H1 (cell line): Measurements from ENCODE around the gene GPSM1.

ENCODE experiments used
- CREB1 ChIP-seq: IDR thresholded peaks from 2 replicates; pipeline ENCODE4 v1.6.1; 2012; ENCODE audit warnings: inconsistent platforms
- EZH2 ChIP-seq: fragments of 200-600 bp; sonication (generic); IDR thresholded peaks from 2 replicates; pipeline ENCODE4 v1.7.1; 2012; ENCODE audit warnings: low read depth, mild to moderate bottlenecking, moderate library complexity, low read length, inconsistent platforms; ENCODE audit not compliant: severe bottlenecking
- GABPA ChIP-seq: IDR thresholded peaks from 2 replicates; pipeline ENCODE4 v1.6.1; 2011; ENCODE audit warnings: mild to moderate bottlenecking, low read length, moderate library complexity, borderline replicate concordance; ENCODE audit not compliant: insufficient read depth
- POLR2A ChIP-seq, 2 experiments: IDR thresholded peaks; 1 replicate in 1 of 2; 2 replicates in 1 of 2; pipeline ENCODE4 v1.6.1; 2011; ENCODE audit warnings: low read depth in 2 of 2, low read length in 2 of 2, mild to moderate bottlenecking in 2 of 2; ENCODE audit errors: control extremely low read depth in 1 of 2
- RFX5 ChIP-seq: IDR thresholded peaks from 2 replicates; pipeline ENCODE4 v1.6.1; 2011; ENCODE audit warnings: low read depth, low read length, improper control_type of control experiment, borderline replicate concordance
- SP1 ChIP-seq: IDR thresholded peaks from 2 replicates; pipeline ENCODE4 v1.6.1; 2011; ENCODE audit warnings: low read depth, low read length
- TEAD4 ChIP-seq: IDR thresholded peaks from 2 replicates; pipeline ENCODE4 v1.6.1; 2012; ENCODE audit warnings: low read depth, low read length, inconsistent platforms, mixed read lengths
- ZNF274 ChIP-seq: IDR thresholded peaks from 2 replicates; pipeline ENCODE4 v1.7.0; 2012; ENCODE audit warnings: low read length, borderline replicate concordance; ENCODE audit errors: extremely low read depth
- TF ChIP-seq, protein P1 (sequence below): IDR thresholded peaks from 2 replicates; pipeline ENCODE4 v1.6.1; 2011; ENCODE audit warnings: low read length, improper control_type of control experiment
- TF ChIP-seq, protein P2 (sequence below), 3 experiments: IDR thresholded peaks; 1 replicate in 2 of 3; 2 replicates in 1 of 3; pipeline versions ENCODE4 v1.5.1 to v1.6.1; 2011; ENCODE audit warnings: low read length in 3 of 3, mild to moderate bottlenecking in 3 of 3, inconsistent platforms in 2 of 3, low read depth in 1 of 3, moderate library complexity in 1 of 3; ENCODE audit not compliant: insufficient read depth in 1 of 3; ENCODE audit errors: control extremely low read depth in 1 of 3

DNA sequence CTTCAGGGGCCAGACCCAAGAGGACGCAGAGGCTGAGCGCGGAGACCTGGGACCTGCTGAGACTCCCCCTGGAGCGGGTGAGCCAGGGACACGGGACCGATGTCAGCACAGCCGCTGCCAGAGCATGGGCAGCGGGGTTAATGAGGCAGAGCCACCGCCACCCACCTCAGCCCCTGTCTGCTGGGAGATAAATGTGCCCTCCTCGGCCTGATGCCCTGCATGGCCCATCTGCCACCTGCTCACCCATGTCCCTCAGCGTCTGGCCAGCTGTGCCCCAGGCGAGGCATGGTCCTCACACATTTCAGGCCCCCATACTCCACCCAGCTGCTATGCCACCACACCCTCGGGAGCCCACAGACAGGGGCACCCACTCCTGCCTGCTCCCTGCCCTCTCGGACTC is 21.4 kb downstream of the GPSM1 start:
- no peak for TF ChIP-seq GABPA
- TF ChIP-seq, protein P1, sequence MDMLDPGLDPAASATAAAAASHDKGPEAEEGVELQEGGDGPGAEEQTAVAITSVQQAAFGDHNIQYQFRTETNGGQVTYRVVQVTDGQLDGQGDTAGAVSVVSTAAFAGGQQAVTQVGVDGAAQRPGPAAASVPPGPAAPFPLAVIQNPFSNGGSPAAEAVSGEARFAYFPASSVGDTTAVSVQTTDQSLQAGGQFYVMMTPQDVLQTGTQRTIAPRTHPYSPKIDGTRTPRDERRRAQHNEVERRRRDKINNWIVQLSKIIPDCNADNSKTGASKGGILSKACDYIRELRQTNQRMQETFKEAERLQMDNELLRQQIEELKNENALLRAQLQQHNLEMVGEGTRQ = no peak
- TF ChIP-seq POLR2A (IDR thresholded peaks at IDR 0.05; ENCODE audit: control extremely low read depth in 1 of 2, low read depth in 2 of 2, low read length in 2 of 2) = no peak
- TF ChIP-seq EZH2 = no peak
- no peak for TF ChIP-seq CREB1
- TF ChIP-seq, protein P2, sequence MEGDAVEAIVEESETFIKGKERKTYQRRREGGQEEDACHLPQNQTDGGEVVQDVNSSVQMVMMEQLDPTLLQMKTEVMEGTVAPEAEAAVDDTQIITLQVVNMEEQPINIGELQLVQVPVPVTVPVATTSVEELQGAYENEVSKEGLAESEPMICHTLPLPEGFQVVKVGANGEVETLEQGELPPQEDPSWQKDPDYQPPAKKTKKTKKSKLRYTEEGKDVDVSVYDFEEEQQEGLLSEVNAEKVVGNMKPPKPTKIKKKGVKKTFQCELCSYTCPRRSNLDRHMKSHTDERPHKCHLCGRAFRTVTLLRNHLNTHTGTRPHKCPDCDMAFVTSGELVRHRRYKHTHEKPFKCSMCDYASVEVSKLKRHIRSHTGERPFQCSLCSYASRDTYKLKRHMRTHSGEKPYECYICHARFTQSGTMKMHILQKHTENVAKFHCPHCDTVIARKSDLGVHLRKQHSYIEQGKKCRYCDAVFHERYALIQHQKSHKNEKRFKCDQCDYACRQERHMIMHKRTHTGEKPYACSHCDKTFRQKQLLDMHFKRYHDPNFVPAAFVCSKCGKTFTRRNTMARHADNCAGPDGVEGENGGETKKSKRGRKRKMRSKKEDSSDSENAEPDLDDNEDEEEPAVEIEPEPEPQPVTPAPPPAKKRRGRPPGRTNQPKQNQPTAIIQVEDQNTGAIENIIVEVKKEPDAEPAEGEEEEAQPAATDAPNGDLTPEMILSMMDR (IDR thresholded peaks at IDR 0.05; ENCODE audit: control extremely low read depth in 1 of 3, insufficient read depth in 1 of 3, low read depth in 1 of 3, low read length in 3 of 3) = no peak
- TF ChIP-seq TEAD4 = no peak
- TF ChIP-seq ZNF274 = no peak
- no peak for TF ChIP-seq RFX5
- TF ChIP-seq SP1 = no peak
